ENCODE measurements around the gene EFNA5.

The EFNA5 gene

GRCh38 chr5:107670932-107671741, at the start of gene EFNA5:
Gene EFNA5 (minus strand): TSS chr5:107670937.
- DNase-seq (ENCODE audit: low spot score), result peak; percentile 67
- no peak for TF ChIP-seq CTCF (IDR thresholded peaks at IDR 0.05; ENCODE audit: extremely low read depth, insufficient read depth, missing control alignments)
- in situ Hi-C loops (cut with MboI; ENCODE audit: low pct_unique_long_range_greater_than_20kb, low sequenced_read_pairs, unreplicated experiment), result no loop called here

- no peak for DNase-seq (ENCODE audit: low spot score)
- no peak for TF ChIP-seq CTCF (IDR thresholded peaks at IDR 0.05; ENCODE audit: extremely low read depth, insufficient read depth, missing control alignments)
- in situ Hi-C loops (cut with MboI; ENCODE audit: low pct_unique_long_range_greater_than_20kb, low sequenced_read_pairs, unreplicated experiment), result no loop called here
Observed at GRCh38 chr5:107719034-107719606, 48.4 kb upstream of the EFNA5 start.

DNA sequence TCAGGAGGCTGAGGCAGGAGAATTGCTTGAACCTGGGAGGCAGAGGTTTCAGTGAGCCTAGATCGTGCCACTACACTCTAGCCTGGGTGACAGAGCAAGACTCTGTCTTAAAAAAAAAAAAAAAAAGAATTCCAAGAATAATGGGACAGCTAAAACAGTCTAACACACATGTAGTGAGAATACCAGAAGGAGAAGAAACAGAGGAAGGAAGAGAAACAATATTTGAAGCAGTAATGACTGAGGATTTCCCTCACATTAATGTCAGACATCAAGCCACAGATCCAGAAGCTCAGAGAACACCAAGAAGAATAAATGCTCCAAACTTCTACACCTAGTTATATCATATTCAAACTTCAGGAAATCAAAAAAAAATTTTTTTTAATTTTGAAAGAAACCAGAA, 47.1 kb upstream of the EFNA5 start:
- no peak for DNase-seq (ENCODE audit: low spot score)
- in situ Hi-C loops (cut with MboI; ENCODE audit: low pct_unique_long_range_greater_than_20kb, low sequenced_read_pairs, unreplicated experiment), result no loop called here
- no peak for TF ChIP-seq CTCF (IDR thresholded peaks at IDR 0.05; ENCODE audit: extremely low read depth, insufficient read depth, missing control alignments)

DNA sequence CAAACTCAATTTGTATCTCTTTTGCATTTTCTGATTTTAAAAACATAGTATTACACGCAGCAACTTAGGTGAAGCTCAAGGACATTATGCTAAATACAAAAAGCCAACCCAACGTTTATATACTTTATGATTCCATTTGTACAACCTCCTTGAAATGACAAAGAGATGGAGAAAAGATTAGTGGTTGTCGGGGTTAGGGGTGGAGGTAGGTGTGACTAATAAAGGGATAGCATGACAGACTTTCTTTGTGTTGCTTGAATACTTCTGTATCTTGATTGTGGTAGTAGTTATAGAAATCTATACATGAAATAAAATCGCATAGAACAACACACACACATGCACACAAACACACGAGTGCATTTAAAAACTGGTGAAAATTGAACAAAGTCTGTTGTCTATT, 42.5 kb upstream of the EFNA5 start:
- TF ChIP-seq CTCF (IDR thresholded peaks at IDR 0.05; ENCODE audit: extremely low read depth, insufficient read depth, missing control alignments), result no peak
- in situ Hi-C loops (cut with MboI; ENCODE audit: low pct_unique_long_range_greater_than_20kb, low sequenced_read_pairs, unreplicated experiment), result no loop called here
- DNase-seq (ENCODE audit: low spot score), result no peak

DNA sequence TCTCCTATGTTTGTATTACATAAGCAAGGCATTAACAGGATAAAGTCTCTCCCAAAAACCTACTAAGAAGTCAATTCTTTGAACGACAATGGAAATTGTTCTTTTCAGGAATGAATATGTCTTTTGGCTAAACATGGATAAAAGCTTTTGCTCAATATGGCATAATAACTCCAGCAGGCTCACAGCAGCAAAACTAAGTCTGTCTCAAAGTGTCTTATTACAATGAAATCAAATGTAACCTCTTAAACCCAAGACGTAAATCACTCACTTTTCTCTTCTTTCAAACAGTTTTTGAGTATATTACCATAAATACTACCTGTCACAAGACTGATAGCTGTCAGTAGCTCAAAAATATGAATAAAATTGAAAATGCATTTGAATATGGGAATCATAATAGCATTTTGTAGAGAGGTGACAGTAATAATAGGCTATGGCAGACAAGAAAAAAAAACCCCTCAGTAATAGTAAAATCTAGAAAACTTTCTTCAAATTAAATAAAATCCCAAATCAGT, 41.7 kb upstream of the EFNA5 start:
- no peak for TF ChIP-seq CTCF (IDR thresholded peaks at IDR 0.05; ENCODE audit: extremely low read depth, insufficient read depth, missing control alignments)
- in situ Hi-C loops (cut with MboI; ENCODE audit: low pct_unique_long_range_greater_than_20kb, low sequenced_read_pairs, unreplicated experiment), result no loop called here
- DNase-seq (ENCODE audit: low spot score), result no peak

- no peak for TF ChIP-seq CTCF (IDR thresholded peaks at IDR 0.05; ENCODE audit: extremely low read depth, insufficient read depth, missing control alignments)
- in situ Hi-C loops (cut with MboI; ENCODE audit: low pct_unique_long_range_greater_than_20kb, low sequenced_read_pairs, unreplicated experiment), result no loop called here
- no peak for DNase-seq (ENCODE audit: low spot score)
Observed at GRCh38 chr5:107705402-107706014, 34.8 kb upstream of the EFNA5 start.
